ENCODE data around the gene HRAS. TPM values are rescaled to one million over a fixed set of nuclear protein-coding genes. Genes with fewer than 3 reads are reported as not detected.

Gene HRAS
- total and polyA plus RNA-seq, 2 donors (not counting 3 experiments of a cell fraction or from before 2014, with no cell fraction given), result 103 to 109 TPM

- FAIRE-seq, result no peak
- Histone ChIP-seq H3K27ac (ENCODE audit: insufficient read depth, low read depth, low read length) (no peak overlapping the region), H3K79me2 (ENCODE audit: control insufficient read depth, insufficient read depth, low read length) (no peaks in the 10 kb centered on the region), H3K4me1 (ENCODE audit: control insufficient read depth, extremely low read depth, insufficient read depth, low read length) (peaks cover 3% of the 10 kb centered on the region), H3K27me3 (ENCODE audit: control insufficient read depth in 2 of 2, insufficient read depth in 2 of 2, low read length in 2 of 2) (no peaks in the 10 kb centered on the region), H3K4me2 (ENCODE audit: insufficient read depth, low read length) (no peak overlapping the region), H3K9ac (replicated peaks; ENCODE audit: extremely low read depth, insufficient read depth, low read length) (no peak overlapping the region), H3K9me1 (replicated peaks; ENCODE audit: control insufficient read depth, extremely low read depth, insufficient read depth, low read length) (no peaks in the 10 kb centered on the region), H3K9me3 (replicated peaks; ENCODE audit: control insufficient read depth, insufficient read depth, low read length) (no peaks in the 10 kb centered on the region), H4K20me1 (replicated peaks; ENCODE audit: control insufficient read depth, extremely low read depth, insufficient read depth, low read length) (no peaks in the 10 kb centered on the region), H3K4me3 (replicated peaks in 1 of 3; ENCODE audit: insufficient read depth in 1 of 3, low read depth in 1 of 3, low read length in 3 of 3) (no peak overlapping the region), H2AFZ (ENCODE audit: low read depth, low read length) (no peak overlapping the region), H3K36me3 (ENCODE audit: control insufficient read depth in 2 of 2, extremely low read depth in 1 of 2, insufficient read depth in 2 of 2, low read length in 2 of 2) (no peaks in the 10 kb centered on the region)
- DNase-seq (ENCODE audit: low read depth, low spot score), result no peak
- intact Hi-C loops (cut with micrococcal nuclease), result no loop called here
- CTCF ChIA-PET, result interaction anchor here (1.2 kb wide), 1 partner anchor 81 kb away, joined by 4 read pairs; no protein-coding TSS in a partner anchor
- POLR2A ChIA-PET, result no interaction called here
- no TSS peak for BruUV-seq (replicated peaks)
- TF ChIP-seq, protein P1, sequence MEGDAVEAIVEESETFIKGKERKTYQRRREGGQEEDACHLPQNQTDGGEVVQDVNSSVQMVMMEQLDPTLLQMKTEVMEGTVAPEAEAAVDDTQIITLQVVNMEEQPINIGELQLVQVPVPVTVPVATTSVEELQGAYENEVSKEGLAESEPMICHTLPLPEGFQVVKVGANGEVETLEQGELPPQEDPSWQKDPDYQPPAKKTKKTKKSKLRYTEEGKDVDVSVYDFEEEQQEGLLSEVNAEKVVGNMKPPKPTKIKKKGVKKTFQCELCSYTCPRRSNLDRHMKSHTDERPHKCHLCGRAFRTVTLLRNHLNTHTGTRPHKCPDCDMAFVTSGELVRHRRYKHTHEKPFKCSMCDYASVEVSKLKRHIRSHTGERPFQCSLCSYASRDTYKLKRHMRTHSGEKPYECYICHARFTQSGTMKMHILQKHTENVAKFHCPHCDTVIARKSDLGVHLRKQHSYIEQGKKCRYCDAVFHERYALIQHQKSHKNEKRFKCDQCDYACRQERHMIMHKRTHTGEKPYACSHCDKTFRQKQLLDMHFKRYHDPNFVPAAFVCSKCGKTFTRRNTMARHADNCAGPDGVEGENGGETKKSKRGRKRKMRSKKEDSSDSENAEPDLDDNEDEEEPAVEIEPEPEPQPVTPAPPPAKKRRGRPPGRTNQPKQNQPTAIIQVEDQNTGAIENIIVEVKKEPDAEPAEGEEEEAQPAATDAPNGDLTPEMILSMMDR (IDR thresholded peaks at IDR 0.05; ENCODE audit: extremely low read depth in 1 of 2, insufficient read depth in 1 of 2, low read depth in 1 of 2, low read length in 2 of 2), result peak; percentile 18
- no peak for TF ChIP-seq POLR2A (IDR thresholded peaks at IDR 0.05; ENCODE audit: low read depth, low read length)
- TF ChIP-seq FOS (IDR thresholded peaks at IDR 0.05; ENCODE audit: borderline replicate concordance, insufficient read depth, low read length), result no peak
- TF ChIP-seq GATA2 (IDR thresholded peaks at IDR 0.05; ENCODE audit: insufficient read depth, insufficient read length, low read depth, low read length), result no peak
- TF ChIP-seq MYC (IDR thresholded peaks at IDR 0.05; ENCODE audit: low read depth, low read length), result no peak
- no peak for TF ChIP-seq JUN (IDR thresholded peaks at IDR 0.05; ENCODE audit: borderline replicate concordance, insufficient read depth, insufficient read length, low read depth)
- TF ChIP-seq EZH2 (IDR thresholded peaks at IDR 0.05; ENCODE audit: borderline replicate concordance, low read depth, low read length, severe bottlenecking), result no peak
- no peak for TF ChIP-seq MAX (IDR thresholded peaks at IDR 0.05; ENCODE audit: insufficient read depth, insufficient read length)
- dilution Hi-C loops (cut with MboI; ENCODE audit: extremely low pct_ligation_motif_present, low sequenced_read_pairs), result no loop called here
Observed at GRCh38 chr11:520428-521176, 14.8 kb downstream of the HRAS start.

Measured in endothelial cell of umbilical vein (primary cell).